GM15510 (cell line): ENCODE results near the gene GTPBP1.

Experiments
- POLR2A ChIP-seq: IDR thresholded peaks from 3 replicates; pipeline ENCODE4 v1.6.1; 2011; ENCODE audit warnings: borderline replicate concordance; ENCODE audit not compliant: insufficient read length; ENCODE audit errors: extremely low read depth

The GTPBP1 gene

GRCh38 chr22:38697425-38698089 lies 8.2 kb upstream of the GTPBP1 start:
- no peak for TF ChIP-seq POLR2A

GRCh38 chr22:38698407-38699094 lies 7.2 kb upstream of the GTPBP1 start:
- no peak for TF ChIP-seq POLR2A

GRCh38 chr22:38699143-38699542 lies 6.6 kb upstream of the GTPBP1 start:
- no peak for TF ChIP-seq POLR2A

GRCh38 chr22:38699784-38700183 lies 6.0 kb upstream of the GTPBP1 start:
- no peak for TF ChIP-seq POLR2A

GRCh38 chr22:38700270-38700788 lies 5.4 kb upstream of the GTPBP1 start:
- no peak for TF ChIP-seq POLR2A

GRCh38 chr22:38700789-38701628 lies 4.7 kb upstream of the GTPBP1 start, which contains the start of gene JOSD1:
Gene JOSD1, minus strand, starts transcription at chr22:38700943. Its CDS starts 956 bp downstream, at chr22:38699987.
- peak; percentile 90 for TF ChIP-seq POLR2A

GRCh38 chr22:38704654-38705234 lies 1.0 kb upstream of the GTPBP1 start:
- TF ChIP-seq POLR2A = no peak

GRCh38 chr22:38706101-38706900 lies 557 bp downstream of the GTPBP1 start:
- no peak for TF ChIP-seq POLR2A

- TF ChIP-seq POLR2A = no peak
Observed at GRCh38 chr22:38706901-38707195, 1.1 kb downstream of the GTPBP1 start.

GRCh38 chr22:38707346-38707745 lies 1.6 kb downstream of the GTPBP1 start:
- TF ChIP-seq POLR2A = no peak

- TF ChIP-seq POLR2A = no peak
Observed at GRCh38 chr22:38707984-38708383, 2.2 kb downstream of the GTPBP1 start.

GRCh38 chr22:38709306-38709705 lies 3.6 kb downstream of the GTPBP1 start:
- no peak for TF ChIP-seq POLR2A

GRCh38 chr22:38710351-38710750 lies 4.6 kb downstream of the GTPBP1 start:
- no peak for TF ChIP-seq POLR2A

- no peak for TF ChIP-seq POLR2A
Observed at GRCh38 chr22:38710866-38711265, 5.1 kb downstream of the GTPBP1 start.

GRCh38 chr22:38712486-38713207 lies 6.9 kb downstream of the GTPBP1 start:
- TF ChIP-seq POLR2A = no peak
